HG02943 (cell line): ENCODE measurements around the gene ZNF396.

Source experiments
- ATAC-seq: cut with Tn5 transposase; IDR thresholded peaks from one replicate; pipeline ENCODE4 v1.9.1; 2021; ENCODE audit warnings: mild to moderate bottlenecking, low read depth, moderate library complexity; ENCODE audit not compliant: unreplicated experiment

Gene ZNF396

DNA sequence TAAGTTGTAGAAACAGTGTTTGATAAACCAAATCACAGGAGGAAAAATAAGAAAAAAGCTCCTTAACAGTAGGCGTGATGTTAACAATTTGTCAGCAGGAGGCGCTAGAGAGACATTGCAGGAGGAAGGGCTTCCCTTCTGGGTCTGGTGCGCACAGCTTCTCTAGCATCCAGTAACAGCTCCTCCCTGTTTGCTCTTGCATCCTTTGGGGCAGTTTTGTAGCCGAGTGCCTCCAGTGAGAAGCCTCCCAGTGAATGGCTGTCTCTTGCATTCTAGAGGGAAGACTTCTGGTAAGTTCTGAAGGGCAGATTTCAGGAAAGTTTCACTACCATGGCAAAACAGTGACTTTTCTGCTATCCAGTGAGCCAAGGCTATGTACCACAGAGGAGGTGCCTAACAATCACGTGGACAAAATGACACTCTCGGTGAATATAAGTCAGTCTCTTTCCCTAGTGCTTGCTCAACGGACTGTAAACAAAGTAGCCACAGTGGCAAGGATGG is 9.5 kb upstream of the ZNF396 start:
- peak; percentile 80 for ATAC-seq

DNA sequence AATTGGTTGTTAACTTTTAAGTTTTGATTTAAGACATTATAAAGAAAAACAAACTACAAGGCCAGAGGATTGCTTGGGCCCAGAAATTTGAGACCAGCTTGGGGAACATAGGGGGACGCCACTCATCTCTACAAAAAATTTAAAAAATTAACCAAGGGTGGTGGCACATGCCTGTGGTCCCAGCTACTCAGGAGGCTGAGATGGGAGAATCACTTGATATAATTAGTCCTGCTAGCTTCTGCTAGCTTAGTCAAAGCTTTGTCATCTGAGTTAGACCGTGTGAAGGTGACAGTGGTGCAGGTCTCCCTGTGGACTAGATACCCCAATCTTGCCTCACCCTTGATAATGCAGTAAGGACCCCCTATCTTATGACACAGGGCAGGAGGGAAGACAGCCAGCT is 6.0 kb upstream of the ZNF396 start:
- no peak for ATAC-seq

DNA sequence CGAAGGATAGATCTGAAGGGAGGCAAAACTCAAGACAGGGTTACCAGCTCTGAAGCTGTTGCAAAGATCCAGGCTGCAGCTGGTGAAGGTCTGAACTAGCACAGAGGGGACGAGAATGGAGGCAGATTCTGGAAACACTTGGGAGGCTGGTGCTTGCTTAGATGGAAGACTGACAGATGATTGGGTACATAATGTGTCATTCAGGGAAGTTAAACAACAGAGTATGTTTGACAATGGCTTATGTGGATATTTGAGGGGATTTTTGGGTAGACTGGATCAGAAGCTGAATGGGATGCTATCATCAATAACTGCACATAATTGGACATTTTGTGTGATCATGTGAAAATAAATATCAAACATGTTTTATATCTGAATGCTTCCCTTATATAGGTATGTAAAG is 2.3 kb upstream of the ZNF396 start:
- ATAC-seq: no peak

DNA sequence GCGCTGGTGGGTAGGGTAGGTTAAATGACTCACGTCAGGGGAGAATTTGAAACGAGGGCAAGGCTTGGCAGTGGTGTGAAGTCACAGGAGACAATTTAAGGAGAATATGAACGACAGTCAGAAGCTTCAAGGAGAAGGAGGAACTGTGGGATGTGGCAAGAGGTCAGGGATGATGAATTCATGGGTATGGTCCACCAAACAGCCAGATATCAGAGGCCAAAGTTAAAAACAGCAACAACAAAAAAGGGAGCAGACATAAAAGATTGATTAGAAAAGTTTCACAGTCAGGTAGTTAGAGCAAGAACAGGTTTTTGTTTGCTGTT is 1.4 kb upstream of the ZNF396 start:
- no peak for ATAC-seq

DNA sequence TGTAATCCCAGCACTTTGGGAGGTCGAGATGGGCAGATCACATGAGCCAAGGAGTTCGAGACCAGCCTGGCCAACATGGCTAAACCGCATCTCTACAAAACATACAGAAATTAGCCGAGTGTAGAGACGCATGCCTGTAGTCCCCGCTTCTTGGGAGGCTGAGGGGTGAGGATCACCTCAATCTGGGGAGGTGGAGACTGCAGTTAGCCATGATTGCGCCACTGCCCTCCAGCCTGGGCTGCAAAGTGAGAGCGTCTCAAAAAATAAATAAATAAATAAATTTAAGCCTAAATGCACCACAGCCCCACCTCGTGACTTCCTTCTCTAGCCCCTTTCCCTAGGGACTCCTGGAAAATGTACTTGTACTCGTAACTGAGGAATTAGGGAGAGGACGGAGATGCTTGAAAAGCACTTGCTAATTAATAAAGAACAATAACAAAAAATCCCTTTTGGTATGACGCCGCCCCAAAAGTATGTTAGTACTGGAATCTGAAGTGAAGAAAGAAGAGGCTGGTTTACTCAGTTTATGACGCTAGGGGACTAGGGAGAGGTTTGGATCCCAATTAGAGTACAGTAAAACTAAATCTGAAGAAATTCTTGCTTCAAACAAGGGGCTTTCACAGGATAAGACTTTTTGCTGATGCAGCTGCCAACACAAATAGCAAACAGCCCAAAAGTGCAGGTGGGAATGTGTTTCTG is 887 bp upstream of the ZNF396 start:
- no peak for ATAC-seq

DNA sequence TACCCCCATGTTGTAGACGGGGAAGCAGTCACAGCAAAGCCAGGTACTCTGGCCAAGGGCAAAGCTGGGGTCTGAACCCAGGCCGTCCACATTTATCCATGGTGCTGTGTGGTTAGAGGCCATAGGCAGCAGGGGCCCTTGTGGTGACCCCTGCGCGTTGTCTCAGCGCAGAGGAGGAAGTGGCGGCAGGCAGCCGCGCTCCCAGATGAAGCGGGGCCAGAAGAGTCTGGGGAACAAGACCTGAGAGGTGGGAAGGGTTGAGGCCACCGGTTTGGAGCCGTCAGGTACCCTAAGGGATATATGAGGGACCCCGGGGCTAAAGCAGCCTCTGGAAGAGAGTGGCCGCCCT is 770 bp downstream of the ZNF396 start:
- peak; percentile 54 for ATAC-seq

DNA sequence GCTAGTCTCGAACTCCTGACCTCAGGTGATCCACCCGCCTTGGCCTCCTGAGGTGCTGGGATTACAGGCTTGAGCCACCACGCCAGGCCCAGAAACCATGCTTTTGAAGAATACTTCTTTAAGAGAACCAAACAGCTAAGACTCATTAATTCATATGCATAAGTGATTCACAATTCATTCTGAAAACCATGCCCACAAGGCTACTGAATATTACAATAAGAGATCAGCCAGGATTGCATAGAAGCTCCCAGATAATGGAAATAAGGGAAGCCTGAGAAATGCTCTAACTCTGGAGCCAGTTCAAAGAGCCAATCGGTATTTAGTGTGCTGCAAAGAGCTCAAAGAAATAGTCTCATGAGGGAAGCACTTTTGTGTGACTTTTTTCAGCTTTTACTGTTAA is 2.4 kb downstream of the ZNF396 start:
- no peak for ATAC-seq

DNA sequence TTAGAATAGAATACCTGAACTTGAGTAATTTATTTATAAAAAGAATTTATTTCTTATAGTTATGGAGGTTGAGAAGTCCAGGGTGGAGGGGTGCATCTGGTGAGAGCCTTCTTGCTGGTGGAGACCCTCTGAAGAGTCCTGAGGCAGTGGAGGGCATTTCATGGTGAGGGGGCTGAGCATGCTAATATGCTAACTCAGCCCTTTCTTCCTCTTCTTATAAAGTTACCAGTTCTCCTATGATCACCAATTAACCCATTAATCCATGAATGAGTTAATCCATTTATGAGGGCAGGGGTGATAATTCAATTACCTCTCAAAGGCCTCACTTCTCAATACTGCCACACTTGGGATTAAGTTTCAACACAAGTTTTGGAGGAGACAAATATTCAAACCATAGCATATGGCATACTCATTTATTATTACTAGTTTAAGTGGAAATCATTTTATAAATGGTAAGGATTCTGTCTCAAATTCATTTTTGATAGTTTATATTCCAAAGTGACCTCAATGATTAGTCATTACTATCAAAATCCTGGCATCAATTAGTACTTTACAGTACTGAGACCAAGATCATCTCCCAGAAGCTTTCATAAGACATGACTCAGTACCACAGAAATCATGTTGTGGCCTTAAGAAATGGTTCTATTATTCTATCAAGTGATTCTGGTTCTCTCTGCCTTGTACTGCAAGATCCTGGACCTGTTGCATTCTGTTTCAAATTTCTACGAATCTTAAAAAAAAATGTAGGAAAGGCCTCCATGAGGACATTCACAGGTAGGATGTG is 5.5 kb downstream of the ZNF396 start:
- ATAC-seq: no peak

DNA sequence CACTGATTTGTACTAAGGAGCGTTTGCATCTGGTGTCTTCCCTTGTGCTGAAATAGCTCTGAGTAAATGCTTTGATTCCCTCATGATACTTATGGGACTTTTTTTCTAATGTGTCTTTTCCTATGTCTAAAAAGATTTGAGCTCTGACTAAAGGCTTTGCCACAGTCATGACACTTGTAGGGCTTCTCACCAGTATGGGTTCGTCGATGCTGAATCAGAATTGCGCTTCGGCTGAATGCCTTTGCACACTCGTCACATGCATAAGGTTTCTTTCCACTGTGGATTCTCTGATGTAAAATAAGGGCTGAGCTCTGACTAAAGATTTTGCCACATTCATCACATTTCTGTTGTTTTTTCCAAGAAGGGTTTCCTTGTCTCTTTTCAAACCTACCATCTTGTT is 8.0 kb downstream of the ZNF396 start:
- no peak for ATAC-seq

DNA sequence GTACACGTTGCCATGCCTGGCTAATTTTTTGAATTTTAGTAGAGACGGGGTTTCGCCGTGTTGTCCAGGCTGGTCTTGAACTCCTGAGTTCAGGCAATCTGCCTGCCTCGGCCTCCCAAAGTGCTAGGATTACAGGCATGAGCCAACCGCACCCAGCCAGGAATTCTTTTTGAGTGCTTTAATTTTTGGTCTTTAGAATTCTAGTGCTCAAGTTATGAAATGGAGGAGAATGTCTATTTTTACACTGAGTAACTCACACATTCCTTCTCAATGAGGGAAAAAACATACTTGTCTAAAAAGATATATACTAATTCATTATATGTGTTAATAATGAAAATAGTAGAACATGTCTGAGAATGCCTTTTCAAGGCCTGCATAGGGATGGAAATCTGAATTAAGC is 8.5 kb downstream of the ZNF396 start:
- ATAC-seq: no peak

DNA sequence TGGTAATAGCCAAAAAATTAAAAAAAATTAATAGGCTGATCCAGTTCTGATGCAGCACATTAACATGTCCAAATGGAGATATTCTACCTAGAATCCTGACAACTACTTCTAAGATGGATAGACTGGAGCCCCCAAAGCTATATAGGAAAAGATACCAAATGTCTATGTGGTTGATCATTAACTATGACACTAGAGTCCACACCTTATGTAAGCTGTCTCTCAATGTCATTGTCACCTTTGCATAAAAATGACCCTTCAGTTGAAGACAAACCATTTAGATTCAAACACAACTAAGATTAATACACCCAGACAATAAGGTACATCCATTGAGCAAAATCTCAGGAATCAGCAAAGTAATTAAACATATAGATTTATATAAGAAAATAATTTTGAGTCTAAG is 14.6 kb downstream of the ZNF396 start:
- no peak for ATAC-seq

DNA sequence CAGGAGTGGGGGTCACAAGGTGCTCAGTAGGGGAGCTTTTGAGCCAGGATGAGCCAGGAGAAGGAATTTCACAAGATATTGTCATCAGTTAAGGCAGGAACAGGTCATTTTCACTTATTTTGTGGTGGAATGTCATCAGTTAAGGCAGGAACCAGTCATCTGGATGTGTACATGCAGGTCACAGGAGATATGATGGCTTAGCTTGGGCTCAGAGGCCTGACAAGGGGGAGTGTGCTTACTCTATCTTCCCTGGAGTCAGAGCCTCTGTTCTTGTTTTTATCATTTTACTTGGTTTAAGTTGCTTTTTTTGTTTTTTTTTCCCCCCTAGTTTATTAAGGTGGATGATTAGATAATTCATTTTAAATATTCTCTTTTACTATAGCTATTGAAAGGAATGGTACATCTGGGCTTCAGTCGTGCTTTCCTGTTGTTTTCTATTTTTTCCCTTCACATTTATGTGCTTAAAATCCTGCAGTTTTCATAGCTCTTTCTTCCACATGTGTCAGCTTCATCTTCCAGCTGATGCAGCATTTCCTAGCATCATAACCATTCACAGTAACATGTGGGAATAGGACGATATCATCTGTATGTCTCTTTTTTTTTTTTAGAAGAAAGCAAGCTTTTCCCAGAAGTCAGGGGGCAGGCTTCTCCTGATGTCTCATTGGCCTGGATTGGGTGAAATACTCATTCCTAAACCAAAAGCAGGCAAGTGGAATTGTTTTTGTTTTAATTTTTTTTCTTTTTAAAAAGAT is 15.4 kb downstream of the ZNF396 start:
- no peak for ATAC-seq

DNA sequence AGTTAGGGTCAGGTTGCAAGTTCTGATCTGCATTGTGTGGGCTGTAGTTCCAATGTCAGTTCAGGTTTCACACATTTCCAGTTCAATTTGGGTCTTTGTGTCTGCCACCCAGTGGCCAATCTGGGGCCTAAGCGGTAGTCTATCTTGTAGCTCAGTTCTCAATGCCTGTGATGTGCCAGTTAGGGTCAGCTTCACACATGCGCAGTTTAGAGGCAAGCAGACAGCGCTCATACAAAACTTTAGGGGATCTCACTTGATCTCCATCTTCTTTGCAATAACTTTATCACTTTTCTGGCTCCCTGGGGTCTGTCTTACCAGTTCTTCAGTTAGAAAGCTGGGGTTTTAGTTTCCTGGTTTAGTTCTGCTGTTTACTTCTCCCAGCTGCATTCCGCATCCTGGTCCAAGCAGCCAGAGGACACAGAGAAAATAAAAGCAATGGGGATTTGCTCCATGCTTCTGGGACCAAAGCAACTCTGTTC is 22.0 kb downstream of the ZNF396 start:
- peak; percentile 99 for ATAC-seq

DNA sequence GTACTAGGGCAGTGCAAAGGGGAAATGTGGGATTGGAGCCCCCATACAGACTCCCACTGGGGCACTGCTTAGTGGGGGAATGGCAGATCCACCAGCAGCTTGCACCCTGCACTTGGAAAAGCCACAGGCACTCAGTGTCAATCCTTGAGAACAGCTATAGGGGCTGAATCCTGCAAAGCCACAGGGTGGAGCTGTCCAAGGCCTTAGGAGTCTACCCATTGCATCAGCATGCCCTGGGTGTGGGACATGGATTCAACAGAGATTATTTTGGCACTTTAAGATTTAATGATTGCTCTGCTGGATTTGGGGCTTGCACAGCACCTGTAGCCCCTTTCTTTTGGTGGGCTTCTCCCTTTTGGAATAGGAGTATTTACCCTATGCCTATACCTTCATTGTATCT is 24.4 kb downstream of the ZNF396 start:
- no peak for ATAC-seq

DNA sequence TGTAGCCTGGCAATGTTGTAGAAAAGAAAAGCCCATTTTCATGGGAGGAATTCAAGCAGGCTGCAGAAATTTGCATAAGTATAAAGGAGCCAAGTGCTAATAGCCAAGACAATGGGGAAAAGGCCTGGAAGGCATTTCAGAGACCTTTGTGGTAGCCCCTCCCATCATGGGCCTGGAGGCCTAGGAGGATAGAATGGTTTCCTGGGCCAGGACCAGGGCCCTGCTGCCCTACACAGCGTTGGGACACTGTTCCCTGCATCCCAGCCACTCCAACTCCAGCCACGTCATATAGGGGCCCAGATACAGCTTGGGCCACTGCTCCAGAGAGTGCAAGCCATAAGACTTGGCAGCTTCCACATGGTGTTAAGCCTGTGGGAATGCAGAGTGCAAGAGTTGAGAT is 24.9 kb downstream of the ZNF396 start:
- ATAC-seq: no peak

DNA sequence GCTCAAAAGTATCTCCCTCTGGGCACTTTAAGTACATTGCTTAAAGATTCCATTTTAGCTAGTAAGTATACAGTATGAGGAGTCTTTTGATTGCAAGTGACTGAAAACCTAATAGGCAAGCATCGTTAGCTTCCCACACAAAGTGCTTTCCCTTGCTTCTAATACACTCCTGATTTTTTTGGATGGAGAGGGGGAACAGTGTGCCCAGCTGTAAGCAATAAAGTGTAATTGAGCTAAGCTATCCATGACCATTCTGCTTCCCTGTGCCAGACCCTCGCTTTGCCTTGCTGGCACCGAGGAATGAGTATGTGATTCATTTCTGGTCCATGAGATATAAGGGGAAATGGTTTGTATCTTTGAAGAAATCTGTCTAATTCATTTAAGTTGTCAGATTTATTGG is 29.1 kb downstream of the ZNF396 start:
- ATAC-seq: no peak

DNA sequence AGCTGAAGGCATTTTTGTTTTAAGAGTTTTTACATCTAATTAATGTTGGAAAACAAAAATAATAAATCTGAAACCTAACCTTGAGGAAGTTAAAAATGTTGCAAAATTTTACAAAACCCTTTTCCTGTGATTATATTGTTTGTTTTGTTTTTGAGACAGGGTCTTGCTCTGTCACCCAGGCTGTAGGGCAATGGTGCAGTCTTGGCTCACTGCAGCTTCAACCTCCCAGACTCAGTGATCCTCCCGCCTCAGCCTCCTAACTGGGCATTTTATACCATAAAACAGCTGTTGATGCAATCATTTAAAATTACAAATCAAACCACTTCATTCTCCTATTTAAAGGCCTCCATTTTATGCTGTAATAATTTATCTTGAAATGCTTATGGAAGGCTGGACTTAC is 31.2 kb downstream of the ZNF396 start:
- ATAC-seq: no peak

DNA sequence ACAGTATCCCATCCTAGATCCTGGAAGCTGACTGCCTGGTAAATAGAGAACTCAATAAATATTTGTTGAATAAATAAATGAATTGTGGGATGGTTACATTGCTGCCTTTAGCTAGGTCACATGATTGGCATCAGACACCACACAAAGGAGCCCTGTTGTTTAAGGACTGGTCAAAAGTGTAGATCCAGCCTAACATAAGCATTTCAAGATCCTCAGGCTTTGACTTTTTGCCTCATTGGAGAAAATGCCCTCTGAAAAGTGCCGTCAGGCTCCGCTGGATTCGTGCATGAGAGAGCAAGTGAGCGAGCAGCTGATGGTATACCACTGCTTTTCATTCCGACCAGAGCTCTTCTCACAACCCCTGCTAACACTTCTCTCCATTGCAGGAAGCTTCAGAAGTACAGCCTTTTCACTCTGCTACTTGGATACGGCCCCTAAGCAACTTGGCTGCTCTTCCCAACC is 31.6 kb downstream of the ZNF396 start:
- ATAC-seq: no peak

DNA sequence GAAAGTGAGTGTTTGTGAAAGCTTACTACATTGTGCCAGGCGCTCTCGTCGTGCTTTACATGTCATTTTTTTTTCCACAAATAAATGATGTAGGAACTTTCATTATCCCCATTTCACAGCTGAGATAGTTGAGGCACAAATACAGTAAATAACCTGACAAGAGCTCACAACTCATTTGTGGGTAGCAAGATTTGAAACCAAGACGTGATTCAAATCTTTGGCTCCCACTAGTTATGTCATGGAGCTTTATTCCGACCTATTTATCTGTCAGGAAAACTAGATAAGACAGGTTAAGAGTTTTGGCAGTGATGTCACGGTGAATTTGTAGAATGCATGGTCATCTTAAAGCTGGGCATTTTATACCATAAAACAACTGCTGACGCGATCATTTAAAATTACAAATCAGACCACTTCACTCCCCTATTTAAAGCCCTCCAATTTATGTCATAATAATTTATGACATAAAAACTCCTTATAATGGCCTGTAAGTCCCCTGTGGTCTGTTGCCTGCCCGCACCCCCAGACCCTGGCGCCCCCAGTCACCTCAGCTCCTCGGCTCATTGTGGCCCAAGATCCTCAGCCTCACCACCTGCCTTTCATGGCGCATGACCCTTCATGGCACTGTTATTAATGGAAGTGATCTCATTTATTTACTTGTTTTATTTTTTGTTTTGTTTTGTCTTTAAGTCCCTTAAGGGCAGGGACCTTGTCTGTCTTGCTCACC is 32.2 kb downstream of the ZNF396 start:
- ATAC-seq: no peak

DNA sequence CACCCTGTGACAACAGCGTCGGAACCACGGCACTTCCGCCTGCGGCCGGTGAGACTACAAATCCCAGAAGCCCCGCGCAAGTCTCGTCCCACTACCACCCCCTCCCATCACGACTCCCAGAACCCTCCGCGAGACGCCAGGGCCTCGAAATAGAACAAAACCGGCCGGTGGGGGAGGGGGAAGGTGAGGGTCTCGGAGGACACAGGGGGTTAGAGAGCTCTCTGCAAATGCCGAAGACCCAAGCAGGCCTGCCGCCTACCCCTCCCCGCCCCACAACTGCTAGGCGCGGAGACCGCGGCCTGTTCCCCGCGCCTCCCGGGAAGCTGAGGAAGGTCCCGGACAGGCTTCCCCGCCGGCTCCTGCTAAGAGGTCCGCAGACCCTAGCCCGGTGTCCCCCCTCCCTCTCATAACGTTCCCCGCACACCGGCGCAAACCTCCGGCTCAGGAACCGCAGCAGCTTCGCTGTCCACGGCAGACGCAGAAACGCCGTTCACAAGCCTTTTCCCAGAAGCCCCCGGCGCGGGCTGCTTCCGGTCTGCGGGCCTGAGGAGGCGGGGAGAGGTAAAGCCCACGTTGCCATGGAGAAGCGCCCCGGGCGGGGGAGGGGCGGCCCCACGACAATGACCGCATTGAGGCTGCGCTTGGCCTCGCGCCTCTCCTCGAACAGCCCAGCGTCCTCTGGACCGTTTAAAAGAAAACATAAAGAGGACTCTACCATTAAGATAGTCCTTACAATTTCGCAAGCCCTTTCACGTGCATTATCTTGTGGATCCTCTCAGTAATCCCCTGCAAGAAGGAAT is 33.0 kb downstream of the ZNF396 start, which contains the start of gene ZNF24:
Gene ZNF24, minus strand, starts transcription at position 485 of the 800 bp plus-strand sequence. CDS start 3,770 bp downstream, outside the sequence.
- peak; percentile 94 for ATAC-seq
